HG03558 (cell line): ENCODE measurements around the gene KRTAP21-3.
"Not testable (repeated sequence)": the region's sequence is repeated elsewhere in the genome, so short reads cannot be mapped to it uniquely, and the experiment has no call there.

Experiments
- ATAC-seq: cut with Tn5 transposase; IDR thresholded peaks from one replicate; pipeline ENCODE4 v1.9.1; 2021; ENCODE audit warnings: moderate number of reproducible peaks; ENCODE audit not compliant: unreplicated experiment; ENCODE audit errors: extremely low read depth

The KRTAP21-3 gene

GRCh38 chr21:30718239-30718909, at the start of gene KRTAP21-3:
Gene KRTAP21-3, minus strand, starts transcription at chr21:30718777. Its CDS starts 18 bp downstream, at chr21:30718759.
- ATAC-seq: no peak

- ATAC-seq: no peak
Measured at GRCh38 chr21:30760776-30761175, 42.2 kb upstream of the KRTAP21-3 start.

- ATAC-seq: no peak
Measured at GRCh38 chr21:30758306-30758705, 39.7 kb upstream of the KRTAP21-3 start.

- ATAC-seq: not testable (repeated sequence)
Measured at GRCh38 chr21:30755328-30755727, 36.8 kb upstream of the KRTAP21-3 start, which contains the start of gene KRTAP21-1. Gene KRTAP21-1, minus strand, starts transcription at chr21:30755428. Its CDS starts 50 bp downstream, at chr21:30755378.

- no peak for ATAC-seq
Measured at GRCh38 chr21:30747159-30747558, 28.6 kb upstream of the KRTAP21-3 start, which contains the start of gene KRTAP21-2. Gene KRTAP21-2, minus strand, starts transcription at chr21:30747259. Its CDS starts 57 bp downstream, at chr21:30747202.

- ATAC-seq: no peak
Measured at GRCh38 chr21:30740462-30740861, 21.9 kb upstream of the KRTAP21-3 start.

GRCh38 chr21:30733026-30733425, 14.4 kb upstream of the KRTAP21-3 start:
- no peak for ATAC-seq

- no peak for ATAC-seq
Measured at GRCh38 chr21:30726726-30727125, 8.1 kb upstream of the KRTAP21-3 start.

- no peak for ATAC-seq
Measured at GRCh38 chr21:30719401-30719800, 824 bp upstream of the KRTAP21-3 start.

GRCh38 chr21:30717105-30717504, 1.5 kb downstream of the KRTAP21-3 start:
- no peak for ATAC-seq

GRCh38 chr21:30714946-30715345, 3.6 kb downstream of the KRTAP21-3 start:
- ATAC-seq: no peak

GRCh38 chr21:30714456-30714855, 4.1 kb downstream of the KRTAP21-3 start:
- ATAC-seq: no peak

- ATAC-seq: no peak
Measured at GRCh38 chr21:30713766-30714165, 4.8 kb downstream of the KRTAP21-3 start.

- ATAC-seq: no peak
Measured at GRCh38 chr21:30710499-30710898, 8.1 kb downstream of the KRTAP21-3 start.

- ATAC-seq: no peak
Measured at GRCh38 chr21:30707409-30707808, 11.2 kb downstream of the KRTAP21-3 start.

GRCh38 chr21:30695956-30696355, 22.6 kb downstream of the KRTAP21-3 start:
- ATAC-seq: no peak

- no peak for ATAC-seq
Measured at GRCh38 chr21:30689822-30690221, 28.8 kb downstream of the KRTAP21-3 start.

GRCh38 chr21:30684506-30684905, 34.1 kb downstream of the KRTAP21-3 start:
- no peak for ATAC-seq

GRCh38 chr21:30680586-30680985, 38.0 kb downstream of the KRTAP21-3 start:
- ATAC-seq: no peak

GRCh38 chr21:30676737-30677136, 41.8 kb downstream of the KRTAP21-3 start:
- no peak for ATAC-seq

- no peak for ATAC-seq
Measured at GRCh38 chr21:30674312-30674711, 44.3 kb downstream of the KRTAP21-3 start.

- ATAC-seq: no peak
Measured at GRCh38 chr21:30672985-30673650, 45.5 kb downstream of the KRTAP21-3 start.
